ENCODE results near the gene JCAD.

The JCAD gene

GRCh38 chr10:30073767-30074060, 14.3 kb upstream of the JCAD start:
- FAIRE-seq: no peak

GRCh38 chr10:30073045-30073766, 13.8 kb upstream of the JCAD start:
- FAIRE-seq: no peak

- FAIRE-seq: no peak
Measured at GRCh38 chr10:30072068-30072467, 12.7 kb upstream of the JCAD start.

GRCh38 chr10:30070001-30070685, 10.8 kb upstream of the JCAD start:
- no peak for FAIRE-seq

GRCh38 chr10:30068492-30069223, 9.3 kb upstream of the JCAD start:
- no peak for FAIRE-seq

GRCh38 chr10:30063099-30063498, 3.7 kb upstream of the JCAD start:
- no peak for FAIRE-seq

- no peak for FAIRE-seq
Measured at GRCh38 chr10:30062582-30062981, 3.2 kb upstream of the JCAD start.

GRCh38 chr10:30062090-30062489, 2.7 kb upstream of the JCAD start:
- no peak for FAIRE-seq

GRCh38 chr10:30058570-30059132, 735 bp downstream of the JCAD start:
- no peak for FAIRE-seq

- FAIRE-seq: no peak
Measured at GRCh38 chr10:30057894-30058556, 1.4 kb downstream of the JCAD start.

- no peak for FAIRE-seq
Measured at GRCh38 chr10:30057421-30057841, 2.0 kb downstream of the JCAD start.

- FAIRE-seq: no peak
Measured at GRCh38 chr10:30056767-30057355, 2.5 kb downstream of the JCAD start.

- no peak for FAIRE-seq
Measured at GRCh38 chr10:30056281-30056680, 3.1 kb downstream of the JCAD start.

- FAIRE-seq: no peak
Measured at GRCh38 chr10:30055226-30055662, 4.1 kb downstream of the JCAD start.

- no peak for FAIRE-seq
Measured at GRCh38 chr10:30052062-30052461, 7.3 kb downstream of the JCAD start.

GRCh38 chr10:30051220-30051619, 8.2 kb downstream of the JCAD start:
- no peak for FAIRE-seq

- FAIRE-seq: no peak
Measured at GRCh38 chr10:30050411-30050810, 9.0 kb downstream of the JCAD start.

- FAIRE-seq: no peak
Measured at GRCh38 chr10:30048768-30049517, 10.4 kb downstream of the JCAD start.

- FAIRE-seq: no peak
Measured at GRCh38 chr10:30047924-30048531, 11.4 kb downstream of the JCAD start.

GRCh38 chr10:30047430-30047829, 12.0 kb downstream of the JCAD start:
- no peak for FAIRE-seq

- no peak for FAIRE-seq
Measured at GRCh38 chr10:30046476-30046875, 12.9 kb downstream of the JCAD start.

GRCh38 chr10:30045961-30046360, 13.4 kb downstream of the JCAD start:
- FAIRE-seq: no peak
